ENCODE results near the gene SLC19A1.

The SLC19A1 gene

GRCh38 chr21:45588086-45588825 is 46.0 kb upstream of the SLC19A1 start:
- Histone ChIP-seq H3K36me3 (replicated peaks; ENCODE audit: insufficient read depth, low read length) (no peaks in the 10 kb centered on the region), H3K9me3 (replicated peaks; ENCODE audit: insufficient read depth, low read length) (no peaks in the 10 kb centered on the region), H3K4me3 (ENCODE audit: low read length) (no peak overlapping the region), H3K79me2 (ENCODE audit: low read length) (no peaks in the 10 kb centered on the region), H3K9me2 (replicated peaks; ENCODE audit: insufficient read depth, low read length) (no peaks in the 10 kb centered on the region), H2AFZ (ENCODE audit: low read length) (no peak overlapping the region), H3K27ac (ENCODE audit: low read length) (no peak overlapping the region), H3F3A (ENCODE audit: insufficient read depth, low read length) (0 out of 2 replicates have a peak, but pooled peaks cover 4% of the 10 kb centered on the region), H3K4me1 (ENCODE audit: low read length) (peaks cover 11% of the 10 kb centered on the region), H3K27me3 (replicated peaks; ENCODE audit: insufficient read depth, low read length) (peaks cover 79% of the 10 kb centered on the region), H4K20me1 (ENCODE audit: insufficient read depth, low read length) (no peaks in the 10 kb centered on the region), H3K9ac (ENCODE audit: low read length) (no peak overlapping the region), H3K4me2 (ENCODE audit: low read depth, low read length) (no peak overlapping the region)
- no peak for DNase-seq
- TF ChIP-seq EZH2 (optimal IDR thresholded peaks at IDR 0.05; ENCODE audit: low read depth, low read length) = no peak
- no peak for TF ChIP-seq EZH2phosphoT487 (IDR thresholded peaks at IDR 0.05; ENCODE audit: low read length)
- TF ChIP-seq, protein P1, sequence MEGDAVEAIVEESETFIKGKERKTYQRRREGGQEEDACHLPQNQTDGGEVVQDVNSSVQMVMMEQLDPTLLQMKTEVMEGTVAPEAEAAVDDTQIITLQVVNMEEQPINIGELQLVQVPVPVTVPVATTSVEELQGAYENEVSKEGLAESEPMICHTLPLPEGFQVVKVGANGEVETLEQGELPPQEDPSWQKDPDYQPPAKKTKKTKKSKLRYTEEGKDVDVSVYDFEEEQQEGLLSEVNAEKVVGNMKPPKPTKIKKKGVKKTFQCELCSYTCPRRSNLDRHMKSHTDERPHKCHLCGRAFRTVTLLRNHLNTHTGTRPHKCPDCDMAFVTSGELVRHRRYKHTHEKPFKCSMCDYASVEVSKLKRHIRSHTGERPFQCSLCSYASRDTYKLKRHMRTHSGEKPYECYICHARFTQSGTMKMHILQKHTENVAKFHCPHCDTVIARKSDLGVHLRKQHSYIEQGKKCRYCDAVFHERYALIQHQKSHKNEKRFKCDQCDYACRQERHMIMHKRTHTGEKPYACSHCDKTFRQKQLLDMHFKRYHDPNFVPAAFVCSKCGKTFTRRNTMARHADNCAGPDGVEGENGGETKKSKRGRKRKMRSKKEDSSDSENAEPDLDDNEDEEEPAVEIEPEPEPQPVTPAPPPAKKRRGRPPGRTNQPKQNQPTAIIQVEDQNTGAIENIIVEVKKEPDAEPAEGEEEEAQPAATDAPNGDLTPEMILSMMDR (IDR thresholded peaks at IDR 0.05; ENCODE audit: low read length) = no peak

- no peaks in the 10 kb centered on the region for H3K9me3 ChIP-seq (replicated peaks; ENCODE audit: insufficient read depth, low read length)
- DNase-seq = no peak
Measured at GRCh38 chr21:45586289-45586858, 44.1 kb upstream of the SLC19A1 start.

GRCh38 chr21:45584786-45585185 is 42.5 kb upstream of the SLC19A1 start:
- Histone ChIP-seq H3K79me2 (ENCODE audit: low read length) (no peaks in the 10 kb centered on the region), H2AFZ (ENCODE audit: low read length) (no peak overlapping the region), H3K36me3 (replicated peaks; ENCODE audit: insufficient read depth, low read length) (no peaks in the 10 kb centered on the region), H3K4me3 (ENCODE audit: low read length) (no peak overlapping the region), H3K9ac (ENCODE audit: low read length) (no peak overlapping the region), H3K4me1 (ENCODE audit: low read length) (no peaks in the 10 kb centered on the region), H3K4me2 (ENCODE audit: low read depth, low read length) (no peak overlapping the region), H3K27ac (ENCODE audit: low read length) (no peak overlapping the region), H3K27me3 (replicated peaks; ENCODE audit: insufficient read depth, low read length) (peaks cover 98% of the 10 kb centered on the region), H4K20me1 (ENCODE audit: insufficient read depth, low read length) (no peaks in the 10 kb centered on the region), H3F3A (ENCODE audit: insufficient read depth, low read length) (no peaks in the 10 kb centered on the region), H3K9me3 (replicated peaks; ENCODE audit: insufficient read depth, low read length) (no peaks in the 10 kb centered on the region), H3K9me2 (replicated peaks; ENCODE audit: insufficient read depth, low read length) (no peaks in the 10 kb centered on the region)
- no peak for DNase-seq
- TF ChIP-seq EZH2 (optimal IDR thresholded peaks at IDR 0.05; ENCODE audit: low read depth, low read length) (no peak), EZH2phosphoT487 (IDR thresholded peaks at IDR 0.05; ENCODE audit: low read length) (no peak)
- TF ChIP-seq, protein P1 (IDR thresholded peaks at IDR 0.05; ENCODE audit: low read length) = no peak

More at GRCh38 chr21:45586289-45586858, 44.1 kb upstream of the SLC19A1 start:
- Histone ChIP-seq H3K4me3 (ENCODE audit: low read length) (no peak overlapping the region), H3K9me2 (replicated peaks; ENCODE audit: insufficient read depth, low read length) (no peaks in the 10 kb centered on the region), H3K27ac (ENCODE audit: low read length) (no peak overlapping the region), H3K4me1 (ENCODE audit: low read length) (no peaks in the 10 kb centered on the region), H3K36me3 (replicated peaks; ENCODE audit: insufficient read depth, low read length) (no peaks in the 10 kb centered on the region), H3K79me2 (ENCODE audit: low read length) (no peaks in the 10 kb centered on the region), H4K20me1 (ENCODE audit: insufficient read depth, low read length) (no peaks in the 10 kb centered on the region), H3F3A (ENCODE audit: insufficient read depth, low read length) (no peaks in the 10 kb centered on the region), H2AFZ (ENCODE audit: low read length) (no peak overlapping the region), H3K27me3 (replicated peaks; ENCODE audit: insufficient read depth, low read length) (peaks cover 90% of the 10 kb centered on the region), H3K9ac (ENCODE audit: low read length) (no peak overlapping the region), H3K4me2 (ENCODE audit: low read depth, low read length) (no peak overlapping the region)
- TF ChIP-seq, protein P1 (IDR thresholded peaks at IDR 0.05; ENCODE audit: low read length) = no peak
- TF ChIP-seq EZH2 (optimal IDR thresholded peaks at IDR 0.05; ENCODE audit: low read depth, low read length) = no peak
- no peak for TF ChIP-seq EZH2phosphoT487 (IDR thresholded peaks at IDR 0.05; ENCODE audit: low read length)

All from MM.1S (cell line).